ENCODE data around the gene C10orf120. TPM values are rescaled to one million over a fixed set of nuclear protein-coding genes. Genes with fewer than 3 reads are reported as not detected.

C10orf120 gene
- total RNA-seq, 1 donor from 2014 or later: not detected

- H3K4me1 Mint-ChIP-seq (ENCODE audit: low read depth, unreplicated experiment): no peaks in the 10 kb centered on the region
- DNase-seq: no peak
- H3K4me3 Mint-ChIP-seq (ENCODE audit: unreplicated experiment): no peak overlapping the region
- no peak for TF ChIP-seq CTCF (IDR thresholded peaks at IDR 0.05; ENCODE audit: partially characterized antibody, unreplicated experiment)
- H3K36me3 Mint-ChIP-seq (ENCODE audit: unreplicated experiment): no peaks in the 10 kb centered on the region
- peaks cover 2% of the 10 kb centered on the region for H3K27me3 Mint-ChIP-seq (ENCODE audit: unreplicated experiment)
- H3K27ac Mint-ChIP-seq (ENCODE audit: unreplicated experiment): no peak overlapping the region
- H3K9me3 Mint-ChIP-seq (ENCODE audit: unreplicated experiment): no peaks in the 10 kb centered on the region
These were observed 15.9 kb upstream of the C10orf120 start for GRCh38 chr10:122715576-122715975.

- H3K4me3 Mint-ChIP-seq (ENCODE audit: unreplicated experiment): no peak overlapping the region
- H3K36me3 Mint-ChIP-seq (ENCODE audit: unreplicated experiment): no peaks in the 10 kb centered on the region
- H3K9me3 Mint-ChIP-seq (ENCODE audit: unreplicated experiment): no peaks in the 10 kb centered on the region
- DNase-seq: no peak
- TF ChIP-seq CTCF (IDR thresholded peaks at IDR 0.05; ENCODE audit: partially characterized antibody, unreplicated experiment): no peak
- H3K4me1 Mint-ChIP-seq (ENCODE audit: low read depth, unreplicated experiment): no peaks in the 10 kb centered on the region
- no peak overlapping the region for H3K27ac Mint-ChIP-seq (ENCODE audit: unreplicated experiment)
- H3K27me3 Mint-ChIP-seq (ENCODE audit: unreplicated experiment): no peaks in the 10 kb centered on the region
These were observed 13.6 kb upstream of the C10orf120 start for GRCh38 chr10:122713091-122713885.

GRCh38 chr10:122710576-122710975, 10.9 kb upstream of the C10orf120 start:
- H3K4me3 Mint-ChIP-seq (ENCODE audit: unreplicated experiment): no peak overlapping the region
- no peak for DNase-seq
- no peaks in the 10 kb centered on the region for H3K4me1 Mint-ChIP-seq (ENCODE audit: low read depth, unreplicated experiment)
- H3K9me3 Mint-ChIP-seq (ENCODE audit: unreplicated experiment): no peaks in the 10 kb centered on the region
- no peak for TF ChIP-seq CTCF (IDR thresholded peaks at IDR 0.05; ENCODE audit: partially characterized antibody, unreplicated experiment)
- no peak overlapping the region for H3K27ac Mint-ChIP-seq (ENCODE audit: unreplicated experiment)
- H3K27me3 Mint-ChIP-seq (ENCODE audit: unreplicated experiment): no peaks in the 10 kb centered on the region
- H3K36me3 Mint-ChIP-seq (ENCODE audit: unreplicated experiment): no peaks in the 10 kb centered on the region

GRCh38 chr10:122709971-122710370, 10.3 kb upstream of the C10orf120 start:
- no peaks in the 10 kb centered on the region for H3K9me3 Mint-ChIP-seq (ENCODE audit: unreplicated experiment)
- TF ChIP-seq CTCF (IDR thresholded peaks at IDR 0.05; ENCODE audit: partially characterized antibody, unreplicated experiment): no peak
- DNase-seq: no peak
- no peak overlapping the region for H3K27ac Mint-ChIP-seq (ENCODE audit: unreplicated experiment)
- no peaks in the 10 kb centered on the region for H3K36me3 Mint-ChIP-seq (ENCODE audit: unreplicated experiment)
- no peaks in the 10 kb centered on the region for H3K27me3 Mint-ChIP-seq (ENCODE audit: unreplicated experiment)
- H3K4me3 Mint-ChIP-seq (ENCODE audit: unreplicated experiment): no peak overlapping the region
- H3K4me1 Mint-ChIP-seq (ENCODE audit: low read depth, unreplicated experiment): no peaks in the 10 kb centered on the region

- Mint-ChIP-seq H3K36me3 (ENCODE audit: unreplicated experiment) (no peaks in the 10 kb centered on the region), H3K9me3 (ENCODE audit: unreplicated experiment) (no peaks in the 10 kb centered on the region), H3K4me3 (ENCODE audit: unreplicated experiment) (no peak overlapping the region), H3K27ac (ENCODE audit: unreplicated experiment) (no peak overlapping the region), H3K27me3 (ENCODE audit: unreplicated experiment) (peaks cover 3% of the 10 kb centered on the region), H3K4me1 (ENCODE audit: low read depth, unreplicated experiment) (no peaks in the 10 kb centered on the region)
- TF ChIP-seq CTCF (IDR thresholded peaks at IDR 0.05; ENCODE audit: partially characterized antibody, unreplicated experiment): no peak
- no peak for DNase-seq
These were observed 7.9 kb upstream of the C10orf120 start for GRCh38 chr10:122707535-122707934.
